ENCODE results near the gene GLT6D1. TPM values are rescaled to one million over a fixed set of nuclear protein-coding genes. Genes with fewer than 3 reads are reported as not detected.
"Not testable (repeated sequence)": the region's sequence is repeated elsewhere in the genome, so short reads cannot be mapped to it uniquely, and the experiment has no call there.

GLT6D1 gene
- total RNA-seq, 2 experiments from 2014 or later, result not detected

- H3K9me2 ChIP-seq (ENCODE audit: insufficient read depth, low read length), result no peaks in the 10 kb centered on the region
- no TSS peak for BruUV-seq (replicated peaks)
- no peak overlapping the region for H2AFZ ChIP-seq (ENCODE audit: low read length)
- no peaks in the 10 kb centered on the region for H3K4me1 ChIP-seq (ENCODE audit: insufficient read depth, low read length, poor library complexity, severe bottlenecking)
- POLR2A ChIA-PET, result no interaction called here
- H3K9me3 ChIP-seq (ENCODE audit: low read length), result peaks cover 38% of the 10 kb centered on the region
- H4K20me1 ChIP-seq (ENCODE audit: insufficient read depth, low read length), result no peaks in the 10 kb centered on the region
- H3K79me2 ChIP-seq (ENCODE audit: insufficient read depth, low read depth, low read length), result no peaks in the 10 kb centered on the region
- DNase-seq (ENCODE audit: low spot score), result no peak
- CTCF ChIA-PET (ENCODE audit: unreplicated experiment), result no interaction called here
- no peak overlapping the region for H3K27ac ChIP-seq (ENCODE audit: low read depth, low read length, poor library complexity, severe bottlenecking)
- H3K4me3 ChIP-seq (ENCODE audit: low read depth, low read length, poor library complexity, severe bottlenecking), result no peak overlapping the region
- H3K36me3 ChIP-seq (ENCODE audit: insufficient read depth, low read length), result no peaks in the 10 kb centered on the region
- TF ChIP-seq CTCF (conservative IDR thresholded peaks at IDR 0.05; ENCODE audit: low read length), result no peak
- no peak for TF ChIP-seq EZH2phosphoT487 (IDR thresholded peaks at IDR 0.05; ENCODE audit: borderline replicate concordance, low read depth, low read length)
- no peak overlapping the region for H3K4me2 ChIP-seq (ENCODE audit: low read length)
- intact Hi-C loops (cut with micrococcal nuclease; ENCODE audit: unreplicated experiment), result no loop called here
Observed at GRCh38 chr9:135644631-135645218, 5.4 kb upstream of the GLT6D1 start.

GRCh38 chr9:135641745-135642144, 2.4 kb upstream of the GLT6D1 start:
- no peak overlapping the region for H3K4me2 ChIP-seq (ENCODE audit: low read length)
- intact Hi-C loops (cut with micrococcal nuclease; ENCODE audit: unreplicated experiment), result no loop called here
- H4K20me1 ChIP-seq (ENCODE audit: insufficient read depth, low read length), result no peaks in the 10 kb centered on the region
- H3K9me2 ChIP-seq (ENCODE audit: insufficient read depth, low read length), result no peaks in the 10 kb centered on the region
- no peaks in the 10 kb centered on the region for H3K79me2 ChIP-seq (ENCODE audit: insufficient read depth, low read depth, low read length)
- H3K4me1 ChIP-seq (ENCODE audit: insufficient read depth, low read length, poor library complexity, severe bottlenecking), result no peaks in the 10 kb centered on the region
- no peak overlapping the region for H3K4me3 ChIP-seq (ENCODE audit: low read depth, low read length, poor library complexity, severe bottlenecking)
- DNase-seq (ENCODE audit: low spot score), result no peak
- no peak overlapping the region for H2AFZ ChIP-seq (ENCODE audit: low read length)
- no peaks in the 10 kb centered on the region for H3K36me3 ChIP-seq (ENCODE audit: insufficient read depth, low read length)
- no TSS peak for BruUV-seq (replicated peaks)
- H3K27ac ChIP-seq (ENCODE audit: low read depth, low read length, poor library complexity, severe bottlenecking), result no peak overlapping the region
- TF ChIP-seq EZH2phosphoT487 (IDR thresholded peaks at IDR 0.05; ENCODE audit: borderline replicate concordance, low read depth, low read length) (no peak), CTCF (conservative IDR thresholded peaks at IDR 0.05; ENCODE audit: low read length) (no peak)
- CTCF ChIA-PET (ENCODE audit: unreplicated experiment), result no interaction called here
- POLR2A ChIA-PET, result no interaction called here
- peaks cover 12% of the 10 kb centered on the region; the same call in 1 of the 2 replicates for H3K9me3 ChIP-seq (ENCODE audit: low read length)

- CTCF ChIA-PET (ENCODE audit: unreplicated experiment), result no interaction called here
- TF ChIP-seq CTCF (conservative IDR thresholded peaks at IDR 0.05; ENCODE audit: low read length), result no peak
- no peak for TF ChIP-seq EZH2phosphoT487 (IDR thresholded peaks at IDR 0.05; ENCODE audit: borderline replicate concordance, low read depth, low read length)
Observed at GRCh38 chr9:135641047-135641446, 1.7 kb upstream of the GLT6D1 start.

GRCh38 chr9:135636930-135637530, 2.3 kb downstream of the GLT6D1 start:
- DNase-seq (ENCODE audit: low spot score); intact Hi-C loops (cut with micrococcal nuclease; ENCODE audit: unreplicated experiment); BruUV-seq (replicated peaks); H3K27ac ChIP-seq (ENCODE audit: low read depth, low read length, poor library complexity, severe bottlenecking); CTCF ChIA-PET (ENCODE audit: unreplicated experiment); H3K4me1 ChIP-seq (ENCODE audit: insufficient read depth, low read length, poor library complexity, severe bottlenecking); H3K36me3 ChIP-seq (ENCODE audit: insufficient read depth, low read length); H4K20me1 ChIP-seq (ENCODE audit: insufficient read depth, low read length); H3K9me3 ChIP-seq (ENCODE audit: low read length); H2AFZ ChIP-seq (ENCODE audit: low read length); H3K4me2 ChIP-seq (ENCODE audit: low read length); POLR2A ChIA-PET; H3K9me2 ChIP-seq (ENCODE audit: insufficient read depth, low read length); H3K4me3 ChIP-seq (ENCODE audit: low read depth, low read length, poor library complexity, severe bottlenecking); H3K79me2 ChIP-seq (ENCODE audit: insufficient read depth, low read depth, low read length): not testable (repeated sequence)

More at GRCh38 chr9:135641047-135641446, 1.7 kb upstream of the GLT6D1 start:
- Histone ChIP-seq H3K27ac (ENCODE audit: low read depth, low read length, poor library complexity, severe bottlenecking) (no peak overlapping the region), H2AFZ (ENCODE audit: low read length) (no peak overlapping the region), H3K4me1 (ENCODE audit: insufficient read depth, low read length, poor library complexity, severe bottlenecking) (no peaks in the 10 kb centered on the region), H4K20me1 (ENCODE audit: insufficient read depth, low read length) (no peaks in the 10 kb centered on the region), H3K9me2 (ENCODE audit: insufficient read depth, low read length) (no peaks in the 10 kb centered on the region), H3K4me3 (ENCODE audit: low read depth, low read length, poor library complexity, severe bottlenecking) (no peak overlapping the region), H3K36me3 (ENCODE audit: insufficient read depth, low read length) (no peaks in the 10 kb centered on the region), H3K4me2 (ENCODE audit: low read length) (no peak overlapping the region), H3K9me3 (ENCODE audit: low read length) (peaks cover 9% of the 10 kb centered on the region; the same call in 1 of the 2 replicates), H3K79me2 (ENCODE audit: insufficient read depth, low read depth, low read length) (no peaks in the 10 kb centered on the region)
- intact Hi-C loops (cut with micrococcal nuclease; ENCODE audit: unreplicated experiment), result no loop called here
- BruUV-seq (replicated peaks), result no TSS peak
- POLR2A ChIA-PET, result no interaction called here
- DNase-seq (ENCODE audit: low spot score), result no peak

Data from OCI-LY7 (cell line).